ENCODE data around the gene ACTR1A.
"Not testable (repeated sequence)": the region's sequence is repeated elsewhere in the genome, so short reads cannot be mapped to it uniquely, and the experiment has no call there.

ACTR1A gene

GRCh38 chr10:102507521-102507920 lies 5.0 kb upstream of the ACTR1A start:
- in situ Hi-C loops (cut with HindIII; ENCODE audit: low pct_unique_long_range_greater_than_20kb, low sequenced_read_pairs) = no loop called here
- TF ChIP-seq JUND (IDR thresholded peaks at IDR 0.05; ENCODE audit: low read depth) = 0 out of 2 replicates have a peak, but pooled peaks have one; percentile 22
- DNase-seq (ENCODE audit: low read depth in 1 of 2, low spot score in 1 of 2) = peak; percentile 53 to 70

GRCh38 chr10:102505462-102506115 lies 3.1 kb upstream of the ACTR1A start:
- DNase-seq (ENCODE audit: low read depth in 1 of 2, low spot score in 1 of 2) = no peak
- in situ Hi-C loops (cut with HindIII; ENCODE audit: low pct_unique_long_range_greater_than_20kb, low sequenced_read_pairs) = no loop called here
- TF ChIP-seq JUND (IDR thresholded peaks at IDR 0.05; ENCODE audit: low read depth) = no peak

GRCh38 chr10:102504976-102505300 lies 2.4 kb upstream of the ACTR1A start:
- no peak for TF ChIP-seq JUND (IDR thresholded peaks at IDR 0.05; ENCODE audit: low read depth)
- no peak for DNase-seq (ENCODE audit: low read depth in 1 of 2, low spot score in 1 of 2)
- in situ Hi-C loops (cut with HindIII; ENCODE audit: low pct_unique_long_range_greater_than_20kb, low sequenced_read_pairs) = no loop called here

GRCh38 chr10:102504179-102504975 lies 1.9 kb upstream of the ACTR1A start:
- in situ Hi-C loops (cut with HindIII; ENCODE audit: low pct_unique_long_range_greater_than_20kb, low sequenced_read_pairs) = no loop called here
- no peak for DNase-seq (ENCODE audit: low read depth in 1 of 2, low spot score in 1 of 2)
- no peak for TF ChIP-seq JUND (IDR thresholded peaks at IDR 0.05; ENCODE audit: low read depth)

GRCh38 chr10:102503264-102504178 lies 1.0 kb upstream of the ACTR1A start, which contains the start of gene SUFU:
SUFU (plus strand) TSS chr10:102503972; CDS start chr10:102504153, 181 bp downstream.
- peak; percentile 89 to 100 for DNase-seq (ENCODE audit: low read depth in 1 of 2, low spot score in 1 of 2)
- no peak for TF ChIP-seq JUND (IDR thresholded peaks at IDR 0.05; ENCODE audit: low read depth)
- in situ Hi-C loops (cut with HindIII; ENCODE audit: low pct_unique_long_range_greater_than_20kb, low sequenced_read_pairs) = no loop called here

- no peak for TF ChIP-seq JUND (IDR thresholded peaks at IDR 0.05; ENCODE audit: low read depth)
- DNase-seq (ENCODE audit: low read depth in 1 of 2, low spot score in 1 of 2) = peak; percentile 95 to 100
- in situ Hi-C loops (cut with HindIII; ENCODE audit: low pct_unique_long_range_greater_than_20kb, low sequenced_read_pairs) = no loop called here
These were observed 529 bp downstream of the ACTR1A start for GRCh38 chr10:102502029-102502336.

GRCh38 chr10:102501201-102502028 lies 1.1 kb downstream of the ACTR1A start:
- DNase-seq (ENCODE audit: low read depth in 1 of 2, low spot score in 1 of 2) = no peak
- no peak for TF ChIP-seq JUND (IDR thresholded peaks at IDR 0.05; ENCODE audit: low read depth)
- in situ Hi-C loops (cut with HindIII; ENCODE audit: low pct_unique_long_range_greater_than_20kb, low sequenced_read_pairs) = no loop called here

- DNase-seq (ENCODE audit: low read depth in 1 of 2, low spot score in 1 of 2); in situ Hi-C loops (cut with HindIII; ENCODE audit: low pct_unique_long_range_greater_than_20kb, low sequenced_read_pairs): not testable (repeated sequence)
These were observed 1.8 kb downstream of the ACTR1A start for GRCh38 chr10:102500686-102501085.

GRCh38 chr10:102499356-102499755 lies 3.2 kb downstream of the ACTR1A start:
- no peak for TF ChIP-seq JUND (IDR thresholded peaks at IDR 0.05; ENCODE audit: low read depth)
- DNase-seq (ENCODE audit: low read depth in 1 of 2, low spot score in 1 of 2) = no peak
- in situ Hi-C loops (cut with HindIII; ENCODE audit: low pct_unique_long_range_greater_than_20kb, low sequenced_read_pairs) = no loop called here

GRCh38 chr10:102497545-102497944 lies 5.0 kb downstream of the ACTR1A start:
- in situ Hi-C loops (cut with HindIII; ENCODE audit: low pct_unique_long_range_greater_than_20kb, low sequenced_read_pairs) = no loop called here
- TF ChIP-seq JUND (IDR thresholded peaks at IDR 0.05; ENCODE audit: low read depth) = no peak
- no peak for DNase-seq (ENCODE audit: low read depth in 1 of 2, low spot score in 1 of 2)

- TF ChIP-seq JUND (IDR thresholded peaks at IDR 0.05; ENCODE audit: low read depth) = no peak
- in situ Hi-C loops (cut with HindIII; ENCODE audit: low pct_unique_long_range_greater_than_20kb, low sequenced_read_pairs) = no loop called here
- DNase-seq (ENCODE audit: low read depth in 1 of 2, low spot score in 1 of 2) = no peak
These were observed 8.7 kb downstream of the ACTR1A start for GRCh38 chr10:102493771-102494170.

GRCh38 chr10:102492983-102493382 lies 9.5 kb downstream of the ACTR1A start:
- no peak for TF ChIP-seq JUND (IDR thresholded peaks at IDR 0.05; ENCODE audit: low read depth)
- in situ Hi-C loops (cut with HindIII; ENCODE audit: low pct_unique_long_range_greater_than_20kb, low sequenced_read_pairs) = no loop called here
- DNase-seq (ENCODE audit: low read depth in 1 of 2, low spot score in 1 of 2) = no peak

Data from T47D (cell line).